Cardiac fibroblast (primary cell): ENCODE measurements around the gene LMBR1.

ENCODE experiments used
- DNase-seq, 2 donors: peaks; one replicate each; pipeline versions ENCODE4 v3.0.0 to v3.0.0-alpha.2; 2010; ENCODE audit warnings: low read depth in 2 of 2
- H3K4me3 ChIP-seq, 2 donors: replicated peaks in 1 of 2; 1 replicate in 1 of 2; 2 replicates in 1 of 2; pipeline ENCODE4 v1.5.1; 2011; ENCODE audit warnings: low read depth in 2 of 2, low read length in 2 of 2, mild to moderate bottlenecking in 2 of 2, moderate library complexity in 1 of 2
- TF ChIP-seq, protein P1 (sequence below): IDR thresholded peaks from one replicate; pipeline ENCODE4 v1.5.1; 2011; ENCODE audit warnings: low read depth, mild to moderate bottlenecking, low read length, inconsistent platforms

The LMBR1 gene

DNA sequence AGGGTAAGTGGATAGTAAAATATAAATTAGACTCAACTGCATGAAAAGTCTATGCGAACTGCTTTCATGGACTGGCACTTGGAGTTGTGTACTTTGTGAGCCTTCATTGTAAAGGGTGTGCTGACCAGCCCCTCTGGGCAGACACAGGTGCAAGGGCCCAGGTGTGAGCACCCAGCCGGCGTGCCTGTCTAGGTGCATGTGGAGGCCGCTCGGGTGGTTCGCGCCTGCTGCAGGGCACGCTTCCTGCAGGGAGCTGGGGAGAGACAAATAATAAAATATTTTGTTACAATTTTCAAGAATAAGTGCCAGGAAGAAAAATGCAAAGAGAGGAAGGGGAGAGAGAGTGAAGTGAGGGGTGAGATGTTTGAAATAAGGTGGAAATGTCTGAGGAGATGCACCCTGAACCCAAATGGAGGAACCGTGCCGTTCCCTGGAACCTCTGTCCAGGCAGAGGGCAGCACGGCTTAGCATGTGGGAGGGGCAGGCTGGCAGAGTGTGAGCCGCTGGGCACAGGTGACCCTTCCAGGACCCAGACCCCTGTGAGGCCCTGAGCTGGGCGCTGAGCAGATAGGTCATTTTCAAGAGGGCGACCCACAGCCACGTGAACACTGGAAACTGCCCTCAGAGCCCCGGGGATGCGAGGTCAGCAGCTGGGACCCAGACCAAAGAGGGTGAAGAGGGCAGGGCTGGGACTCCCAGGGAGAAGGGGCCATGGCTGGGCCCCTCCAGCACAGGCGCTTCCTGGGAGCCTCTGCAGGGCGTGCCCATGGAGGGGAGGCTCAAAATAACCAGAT, 223.8 kb downstream of the LMBR1 start:
- H3K4me3 ChIP-seq, result no peak overlapping the region
- DNase-seq, result no peak
- TF ChIP-seq, protein P1, sequence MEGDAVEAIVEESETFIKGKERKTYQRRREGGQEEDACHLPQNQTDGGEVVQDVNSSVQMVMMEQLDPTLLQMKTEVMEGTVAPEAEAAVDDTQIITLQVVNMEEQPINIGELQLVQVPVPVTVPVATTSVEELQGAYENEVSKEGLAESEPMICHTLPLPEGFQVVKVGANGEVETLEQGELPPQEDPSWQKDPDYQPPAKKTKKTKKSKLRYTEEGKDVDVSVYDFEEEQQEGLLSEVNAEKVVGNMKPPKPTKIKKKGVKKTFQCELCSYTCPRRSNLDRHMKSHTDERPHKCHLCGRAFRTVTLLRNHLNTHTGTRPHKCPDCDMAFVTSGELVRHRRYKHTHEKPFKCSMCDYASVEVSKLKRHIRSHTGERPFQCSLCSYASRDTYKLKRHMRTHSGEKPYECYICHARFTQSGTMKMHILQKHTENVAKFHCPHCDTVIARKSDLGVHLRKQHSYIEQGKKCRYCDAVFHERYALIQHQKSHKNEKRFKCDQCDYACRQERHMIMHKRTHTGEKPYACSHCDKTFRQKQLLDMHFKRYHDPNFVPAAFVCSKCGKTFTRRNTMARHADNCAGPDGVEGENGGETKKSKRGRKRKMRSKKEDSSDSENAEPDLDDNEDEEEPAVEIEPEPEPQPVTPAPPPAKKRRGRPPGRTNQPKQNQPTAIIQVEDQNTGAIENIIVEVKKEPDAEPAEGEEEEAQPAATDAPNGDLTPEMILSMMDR, result no peak

DNA sequence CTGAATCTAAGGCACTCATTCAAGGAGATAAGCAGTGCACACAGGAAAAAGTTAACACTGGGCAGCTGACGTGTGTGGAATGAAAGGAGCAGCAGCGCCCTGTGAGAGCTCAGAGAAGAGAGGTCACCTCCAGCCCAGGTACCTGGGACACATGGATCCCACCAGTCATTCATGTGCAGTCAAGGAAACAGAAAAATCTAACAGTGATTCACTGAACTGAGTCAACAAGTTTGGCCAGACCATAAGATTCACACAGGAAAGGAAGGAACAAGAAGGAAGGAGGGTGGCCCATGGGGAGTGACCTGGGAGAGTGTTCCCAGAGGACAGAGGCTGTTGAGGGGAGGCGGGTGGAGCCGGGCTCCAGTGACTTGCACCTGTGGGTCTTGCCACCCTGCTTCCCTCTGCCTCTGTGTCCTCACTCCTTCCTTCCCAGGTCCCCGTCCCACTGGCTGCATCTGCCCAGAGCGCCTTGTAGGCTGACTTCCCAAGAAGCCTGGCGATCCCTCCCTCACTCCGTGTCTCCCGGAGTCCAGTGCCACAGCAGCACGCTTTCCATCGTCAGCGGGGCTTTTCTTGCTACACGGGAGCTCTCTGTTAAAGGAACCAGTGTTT, 224.7 kb downstream of the LMBR1 start:
- H3K4me3 ChIP-seq, result no peak overlapping the region
- peak in 1 of 2 donors; percentile 25 for DNase-seq
- TF ChIP-seq, protein P1, result no peak

DNA sequence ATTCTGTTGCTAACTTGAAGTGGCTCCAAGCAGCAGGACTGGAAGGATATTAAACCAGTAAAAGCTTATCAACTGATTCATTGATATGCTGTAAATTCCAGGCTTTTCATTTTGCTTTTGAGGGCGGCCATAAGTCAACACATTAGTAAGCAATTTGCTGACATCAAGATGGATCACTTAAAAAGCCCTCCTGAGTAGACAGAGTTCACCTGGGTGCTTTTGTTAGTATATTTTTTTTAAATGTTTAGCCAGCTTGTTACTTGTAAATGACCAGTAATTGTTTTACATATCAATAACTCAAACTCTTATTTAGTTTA, 225.9 kb downstream of the LMBR1 start:
- DNase-seq, result no peak
- no peak overlapping the region for H3K4me3 ChIP-seq
- TF ChIP-seq, protein P1, result no peak

DNA sequence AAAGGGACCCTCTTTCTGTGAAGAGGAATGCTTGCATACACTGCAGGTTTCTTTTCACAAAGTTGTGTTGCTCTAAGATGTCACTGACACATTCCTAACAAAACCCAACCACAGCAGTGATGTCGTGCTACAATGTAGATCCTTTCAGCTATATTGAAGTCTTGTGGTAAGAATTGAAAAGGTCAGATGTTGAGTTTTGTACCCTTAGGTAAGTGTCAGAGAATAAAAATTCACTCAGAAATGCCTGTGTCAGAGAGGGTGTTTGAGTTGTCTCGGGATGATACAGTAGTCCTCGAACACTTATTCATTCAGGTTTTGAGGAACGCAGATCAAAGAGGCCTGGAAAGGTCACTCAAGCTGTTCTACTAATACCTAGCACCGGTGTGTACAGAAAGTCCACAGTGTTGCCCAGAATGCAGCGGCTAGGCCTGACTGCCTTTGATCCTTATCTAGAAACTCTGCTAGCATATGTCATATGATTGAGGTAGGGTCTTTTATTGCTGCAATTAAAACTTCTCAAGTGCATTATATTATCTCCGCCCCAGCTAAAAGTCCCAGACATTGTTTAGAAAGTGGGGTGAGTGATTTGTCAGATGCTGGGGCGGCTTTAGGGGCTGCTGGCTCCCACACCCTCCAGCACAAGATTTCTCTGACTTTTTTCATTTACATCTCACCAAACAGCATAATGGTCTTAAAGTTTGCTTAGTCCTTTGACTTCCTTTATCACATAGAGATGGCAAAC, 226.4 kb downstream of the LMBR1 start:
- TF ChIP-seq, protein P1, result no peak
- no peak overlapping the region for H3K4me3 ChIP-seq
- DNase-seq, result no peak

DNA sequence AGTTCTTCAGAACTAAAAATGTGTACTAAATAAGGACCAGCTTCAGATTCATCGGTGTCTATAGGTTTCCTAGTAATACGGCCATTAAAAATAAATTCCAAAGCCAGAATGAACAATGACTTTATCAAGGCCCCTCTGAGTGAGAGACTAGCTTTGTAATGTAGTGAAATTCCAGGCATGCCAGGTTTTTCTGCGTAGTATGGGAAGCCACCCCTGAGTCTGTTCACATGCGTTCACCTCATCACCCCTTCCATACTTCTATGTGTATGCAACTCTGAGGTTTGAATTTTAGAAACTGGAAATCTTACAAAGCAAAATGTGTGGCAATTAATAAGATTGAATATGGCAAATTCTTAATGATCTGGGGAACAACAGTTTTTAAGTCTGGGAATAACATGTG, 227.9 kb downstream of the LMBR1 start:
- DNase-seq, result peak; percentile 10 to 22
- H3K4me3 ChIP-seq, result no peak overlapping the region
- TF ChIP-seq, protein P1, result no peak

DNA sequence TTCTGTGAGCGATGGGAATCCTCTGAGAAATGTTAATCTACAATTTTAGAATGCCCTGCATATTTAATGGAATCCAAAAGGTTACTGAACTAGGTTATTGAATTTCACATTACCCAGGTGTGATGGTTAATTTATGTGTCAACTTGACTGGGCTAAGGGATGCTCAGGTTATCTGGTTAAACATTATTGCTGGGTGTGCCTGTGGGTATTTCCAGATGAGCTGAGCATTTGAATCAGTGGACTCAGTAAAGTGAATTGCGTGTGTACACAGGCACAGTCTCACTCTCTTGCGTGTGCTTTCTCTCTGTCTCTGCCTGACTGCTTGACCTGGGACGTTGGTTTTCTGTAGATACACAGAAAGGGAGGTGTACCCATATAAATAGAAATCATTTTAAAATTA, 230.7 kb downstream of the LMBR1 start:
- H3K4me3 ChIP-seq, result no peak overlapping the region
- no peak for DNase-seq
- TF ChIP-seq, protein P1, result no peak
